ENCODE data around the gene TAL1. TPM values are rescaled to one million over a fixed set of nuclear protein-coding genes. Genes with fewer than 3 reads are reported as not detected.

The TAL1 gene
- total and polyA plus RNA-seq, 2 donors (not counting 3 experiments of a cell fraction or from before 2014, with no cell fraction given): 36.7 to 52.4 TPM

DNA sequence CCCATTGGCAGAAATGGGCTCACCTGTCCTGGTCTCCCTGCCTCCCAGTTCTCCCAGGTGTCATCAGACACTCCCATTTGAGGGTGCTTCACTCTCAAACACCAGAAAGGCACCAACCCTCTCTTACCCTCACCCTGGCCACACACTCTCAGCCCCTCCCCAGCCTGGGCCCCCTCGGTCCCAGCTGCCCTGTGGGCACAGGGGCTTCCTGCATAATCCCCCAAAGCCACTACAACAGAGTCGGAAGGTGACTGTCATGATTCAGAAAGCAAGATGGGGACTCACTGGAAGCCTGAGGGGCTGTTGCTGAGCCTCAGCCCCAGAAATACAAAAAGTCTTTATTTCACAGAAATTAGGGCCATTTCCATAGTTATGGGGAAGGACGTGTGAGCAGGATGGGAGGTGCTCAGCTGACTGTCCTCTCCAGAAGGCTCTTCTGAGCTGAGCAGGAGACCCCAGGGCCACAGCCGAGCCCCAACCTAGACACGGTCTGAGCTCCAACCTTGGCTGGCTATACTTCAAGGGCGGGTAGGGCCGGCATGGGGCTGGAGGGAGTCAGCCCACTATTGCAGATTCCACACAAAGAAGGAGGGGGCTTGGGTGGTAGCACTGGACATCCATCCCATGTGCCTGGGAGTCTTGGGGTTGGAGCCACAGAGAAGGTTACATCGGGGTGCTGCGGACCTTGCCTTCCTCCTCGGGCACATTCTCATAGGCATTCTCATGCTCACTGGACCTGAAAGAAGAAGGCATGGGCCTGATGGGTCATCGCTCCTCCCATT, 48.5 kb downstream of the TAL1 start:
- Histone ChIP-seq H3K4me2 (ENCODE audit: insufficient read depth, low read length) (no peak overlapping the region), H3K27ac (ENCODE audit: insufficient read depth, low read depth, low read length) (no peak overlapping the region), H4K20me1 (replicated peaks; ENCODE audit: control insufficient read depth, extremely low read depth, insufficient read depth, low read length) (no peaks in the 10 kb centered on the region), H3K4me3 (replicated peaks in 1 of 3; ENCODE audit: insufficient read depth in 1 of 3, low read depth in 1 of 3, low read length in 3 of 3) (no peak overlapping the region), H3K9me3 (replicated peaks; ENCODE audit: control insufficient read depth, insufficient read depth, low read length) (no peaks in the 10 kb centered on the region), H3K79me2 (ENCODE audit: control insufficient read depth, insufficient read depth, low read length) (no peaks in the 10 kb centered on the region), H3K9ac (replicated peaks; ENCODE audit: extremely low read depth, insufficient read depth, low read length) (no peak overlapping the region), H3K4me1 (ENCODE audit: control insufficient read depth, extremely low read depth, insufficient read depth, low read length) (peaks cover 19% of the 10 kb centered on the region), H2AFZ (ENCODE audit: low read depth, low read length) (no peak overlapping the region), H3K27me3 (ENCODE audit: control insufficient read depth in 2 of 2, insufficient read depth in 2 of 2, low read length in 2 of 2) (no peaks in the 10 kb centered on the region), H3K36me3 (ENCODE audit: control insufficient read depth in 2 of 2, extremely low read depth in 1 of 2, insufficient read depth in 2 of 2, low read length in 2 of 2) (no peaks in the 10 kb centered on the region), H3K9me1 (replicated peaks; ENCODE audit: control insufficient read depth, extremely low read depth, insufficient read depth, low read length) (no peaks in the 10 kb centered on the region)
- ChIA-PET CTCF (interaction anchor here (0.9 to 8.1 kb wide), 7 partner anchors 8 to 542 kb away, joined by 3 to 223 read pairs (median 7); partner anchors contain the start of gene FOXD2), POLR2A (interaction anchor here (1.7 kb wide), 1 partner anchor 46 kb away, joined by 5 read pairs; no protein-coding TSS in a partner anchor)
- intact Hi-C loops (cut with micrococcal nuclease) (no loop called here), dilution Hi-C loops (cut with MboI; ENCODE audit: extremely low pct_ligation_motif_present, low sequenced_read_pairs) (no loop called here)
- no TSS peak for BruUV-seq (replicated peaks)
- DNase-seq (ENCODE audit: low read depth, low spot score) (no peak), FAIRE-seq (no peak)
- TF ChIP-seq FOS (IDR thresholded peaks at IDR 0.05; ENCODE audit: borderline replicate concordance, insufficient read depth, low read length) (no peak), MYC (IDR thresholded peaks at IDR 0.05; ENCODE audit: low read depth, low read length) (no peak), CTCF (IDR thresholded peaks at IDR 0.05; ENCODE audit: extremely low read depth in 1 of 2, insufficient read depth in 1 of 2, low read depth in 1 of 2, low read length in 2 of 2) (no peak), JUN (IDR thresholded peaks at IDR 0.05; ENCODE audit: borderline replicate concordance, insufficient read depth, insufficient read length, low read depth) (no peak), MAX (IDR thresholded peaks at IDR 0.05; ENCODE audit: insufficient read depth, insufficient read length) (no peak), GATA2 (IDR thresholded peaks at IDR 0.05; ENCODE audit: insufficient read depth, insufficient read length, low read depth, low read length) (no peak), EZH2 (IDR thresholded peaks at IDR 0.05; ENCODE audit: borderline replicate concordance, low read depth, low read length, severe bottlenecking) (no peak), POLR2AphosphoS5 (IDR thresholded peaks at IDR 0.05; ENCODE audit: insufficient read depth, low read depth, low read length) (no peak), POLR2A (IDR thresholded peaks at IDR 0.05; ENCODE audit: low read depth, low read length) (no peak)
